ENCODE results near the gene PTPRO. TPM values are rescaled to one million over a fixed set of nuclear protein-coding genes. Genes with fewer than 3 reads are reported as not detected.
A peak's percentile ranks its signal among the peaks of the same experiment; 100 is the strongest.

Gene PTPRO
- polyA plus RNA-seq, 2 of the 4 experiments (the other 2 are of a cell fraction) = 0.04 TPM; not detected in 1

GRCh38 chr12:15274561-15274967, 47.7 kb upstream of the PTPRO start:
- DNase-seq (ENCODE audit: low read depth in 1 of 2, low spot score in 1 of 2) (peak in 1 of 2 experiments; percentile 11), ATAC-seq (peak; percentile 40 to 60; a peak in 4 of 6 replicates), FAIRE-seq (no peak)
- Histone ChIP-seq H3K9me3 (no peaks in the 10 kb centered on the region), H3K4me3 (no peak overlapping the region), H3K4me1 (peaks cover 15% of the 10 kb centered on the region; the same call in 2 of the 3 replicates), H3K4me2 (peak overlapping the region; percentile 25; the same call in 2 of the 3 replicates), H3K27ac (peak overlapping the region in 1 of 2 experiments; percentile 43; a peak in 1 of 6 replicates)
- WGBS (ENCODE audit: missing lambda C conversion rate) = 32% methylated on average over 3 of the region's 3 CpGs
- ChIA-PET POLR2A (no interaction called here), CTCF (interaction anchor here (1.0 to 4.1 kb wide), 4 partner anchors 15 to 257 kb away, joined by 3 to 55 read pairs (median 3); no protein-coding TSS in a partner anchor)
- TF ChIP-seq FOSL2 (IDR thresholded peaks at IDR 0.05) (no peak), FOSL2 (CRISPR knock-in tag; IDR thresholded peaks at IDR 0.05) (peak; percentile 6; the same call in 1 of the 2 replicates), PHF8 (IDR thresholded peaks at IDR 0.05; ENCODE audit: borderline replicate concordance, low read depth) (no peak), HMGXB4 (CRISPR knock-in tag; IDR thresholded peaks at IDR 0.05; ENCODE audit: borderline replicate concordance) (no peak)

- ATAC-seq (peak; percentile 65 to 91; a peak in 5 of 6 replicates), FAIRE-seq (peak; percentile 93), DNase-seq (ENCODE audit: low read depth in 1 of 2, low spot score in 1 of 2) (peak; percentile 46 to 48)
- WGBS (ENCODE audit: missing lambda C conversion rate) = 33% methylated on average over 8 of the region's 8 CpGs
- POLR2A ChIA-PET = no interaction called here
- Histone ChIP-seq H3K4me2 (no peak overlapping the region), H3K9me3 (no peaks in the 10 kb centered on the region), H3K4me3 (no peak overlapping the region), H3K4me1 (peaks cover 15% of the 10 kb centered on the region; the same call in 2 of the 3 replicates), H3K27ac (no peak overlapping the region; a peak in 1 of 6 replicates)
- CTCF ChIA-PET = interaction anchor here (0.6 to 4.1 kb wide), 34 partner anchors 9 to 582 kb away, joined by 3 to 55 read pairs (median 3); no protein-coding TSS in a partner anchor
- TF ChIP-seq CTCF (IDR thresholded peaks at IDR 0.05) = peak; percentile 76
- TF ChIP-seq MAFK (IDR thresholded peaks at IDR 0.05; ENCODE audit: partially characterized antibody) = peak; percentile 56
- peak; percentile 86 for TF ChIP-seq SMC3 (IDR thresholded peaks at IDR 0.05)
- peak; percentile 73 to 84 for TF ChIP-seq RAD21 (conservative IDR thresholded peaks at IDR 0.05 in 1 of 2, IDR thresholded peaks at IDR 0.05 in 1 of 2)
- no peak for TF ChIP-seq FOXS1 (CRISPR knock-in tag; IDR thresholded peaks at IDR 0.05)
- TF ChIP-seq RFX5 (IDR thresholded peaks at IDR 0.05) = no peak
Measured at GRCh38 chr12:15276088-15276698, 46.1 kb upstream of the PTPRO start.

- H3K4me3 ChIP-seq = no peak overlapping the region
- DNase-seq (ENCODE audit: low read depth in 1 of 2, low spot score in 1 of 2) (no peak), ATAC-seq (no peak), FAIRE-seq (no peak)
- H3K4me1 ChIP-seq = peaks cover 12% of the 10 kb centered on the region; the same call in 2 of the 3 replicates
- H3K9me3 ChIP-seq = no peaks in the 10 kb centered on the region
- H3K27ac ChIP-seq = no peak overlapping the region
- ChIA-PET POLR2A (no interaction called here), CTCF (interaction anchor here (0.7 to 2.7 kb wide), 7 partner anchors 9 to 577 kb away, joined by 3 to 14 read pairs (median 5); partner anchors contain the start of gene RERG)
- no peak overlapping the region for H3K4me2 ChIP-seq
- 59% methylated on average over 10 of the region's 10 CpGs for WGBS (ENCODE audit: missing lambda C conversion rate)
- no peak for TF ChIP-seq RAD21 (conservative IDR thresholded peaks at IDR 0.05 in 1 of 2, IDR thresholded peaks at IDR 0.05 in 1 of 2)
- no peak for TF ChIP-seq REST (IDR thresholded peaks at IDR 0.05)
- TF ChIP-seq MAX (IDR thresholded peaks at IDR 0.05) = no peak
- no peak for TF ChIP-seq CBX2 (IDR thresholded peaks at IDR 0.05; ENCODE audit: borderline replicate concordance, low read depth)
- no peak for TF ChIP-seq EP300 (IDR thresholded peaks at IDR 0.05)
- TF ChIP-seq TFCP2L1 (CRISPR knock-in tag; IDR thresholded peaks at IDR 0.05) = no peak
- TF ChIP-seq FOXS1 (CRISPR knock-in tag; IDR thresholded peaks at IDR 0.05) = no peak
- no peak for TF ChIP-seq FOSL2 (IDR thresholded peaks at IDR 0.05)
- no peak for TF ChIP-seq FOSL2 (CRISPR knock-in tag; IDR thresholded peaks at IDR 0.05)
- no peak for TF ChIP-seq HDAC2 (IDR thresholded peaks at IDR 0.05)
- TF ChIP-seq JUN (IDR thresholded peaks at IDR 0.05) = no peak
- TF ChIP-seq ZC3H11A (IDR thresholded peaks at IDR 0.05) = no peak
- TF ChIP-seq RNF2 (IDR thresholded peaks at IDR 0.05; ENCODE audit: borderline replicate concordance, low read depth) = no peak
- TF ChIP-seq MAZ (IDR thresholded peaks at IDR 0.05; ENCODE audit: borderline replicate concordance, low read depth, low read length) = no peak
- TF ChIP-seq SMC3 (IDR thresholded peaks at IDR 0.05) = no peak
- no peak for TF ChIP-seq ZFP36 (IDR thresholded peaks at IDR 0.05; ENCODE audit: borderline replicate concordance, partially characterized antibody)
- no peak for TF ChIP-seq CHD4 (IDR thresholded peaks at IDR 0.05; ENCODE audit: borderline replicate concordance)
- TF ChIP-seq RFX5 (IDR thresholded peaks at IDR 0.05) = no peak
Measured at GRCh38 chr12:15278816-15279658, 43.3 kb upstream of the PTPRO start.

Data from A549 (cell line).